ENCODE measurements around the gene CELSR1. TPM values are rescaled to one million over a fixed set of nuclear protein-coding genes. Genes with fewer than 3 reads are reported as not detected.

Gene CELSR1
- total and polyA plus RNA-seq, 7 donors, result 0.09 to 0.39 (median 0.18) TPM

DNA sequence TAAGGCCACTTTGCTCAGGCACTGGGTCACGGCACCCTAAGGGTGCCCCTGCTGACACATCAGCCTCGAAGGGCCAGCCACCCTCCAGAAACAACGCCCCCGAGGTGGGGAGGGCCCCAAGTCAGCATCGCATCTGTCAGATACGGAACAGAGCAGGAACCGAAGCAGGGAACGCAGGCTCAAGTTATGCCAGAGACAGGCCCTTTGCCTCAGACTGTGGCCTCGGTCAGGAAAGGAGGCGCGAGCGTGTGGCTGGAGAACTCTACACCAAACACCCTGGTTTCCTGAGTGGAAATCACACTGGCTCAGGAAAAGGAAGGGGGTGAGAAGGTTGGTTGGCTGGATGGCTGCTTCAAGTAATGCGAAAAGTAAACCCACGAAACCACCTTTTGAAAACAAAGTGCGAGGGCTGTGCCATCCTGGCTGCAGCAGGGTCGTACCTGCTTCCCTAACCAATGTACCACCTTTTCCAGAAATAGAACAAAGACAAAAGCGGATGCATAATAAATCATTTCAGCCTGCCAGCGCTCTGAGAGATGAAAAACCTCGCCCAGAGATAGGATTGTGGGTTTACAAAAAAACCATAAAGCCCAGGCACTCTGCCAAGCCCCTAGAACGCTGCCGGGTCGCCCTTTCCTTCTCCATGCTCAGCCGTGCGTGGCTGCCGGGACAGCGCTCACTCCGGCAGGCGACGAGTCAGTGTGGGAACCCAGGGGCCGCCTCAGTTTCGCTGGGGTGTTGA, 163.3 kb downstream of the CELSR1 start:
- Histone ChIP-seq H3K4me3 (no peak overlapping the region), H3K27me3 (ENCODE audit: insufficient read depth in 3 of 3, low read length in 2 of 3) (no peaks in the 10 kb centered on the region), H3K27ac (no peak overlapping the region), H3K4me1 (no peaks in the 10 kb centered on the region), H3K9me3 (no peaks in the 10 kb centered on the region), H3K36me3 (ENCODE audit: insufficient read depth in 1 of 2, low read depth in 1 of 2) (no peaks in the 10 kb centered on the region)
- DNase-seq, result no peak
- no peak for ATAC-seq
- TF ChIP-seq, protein P1, sequence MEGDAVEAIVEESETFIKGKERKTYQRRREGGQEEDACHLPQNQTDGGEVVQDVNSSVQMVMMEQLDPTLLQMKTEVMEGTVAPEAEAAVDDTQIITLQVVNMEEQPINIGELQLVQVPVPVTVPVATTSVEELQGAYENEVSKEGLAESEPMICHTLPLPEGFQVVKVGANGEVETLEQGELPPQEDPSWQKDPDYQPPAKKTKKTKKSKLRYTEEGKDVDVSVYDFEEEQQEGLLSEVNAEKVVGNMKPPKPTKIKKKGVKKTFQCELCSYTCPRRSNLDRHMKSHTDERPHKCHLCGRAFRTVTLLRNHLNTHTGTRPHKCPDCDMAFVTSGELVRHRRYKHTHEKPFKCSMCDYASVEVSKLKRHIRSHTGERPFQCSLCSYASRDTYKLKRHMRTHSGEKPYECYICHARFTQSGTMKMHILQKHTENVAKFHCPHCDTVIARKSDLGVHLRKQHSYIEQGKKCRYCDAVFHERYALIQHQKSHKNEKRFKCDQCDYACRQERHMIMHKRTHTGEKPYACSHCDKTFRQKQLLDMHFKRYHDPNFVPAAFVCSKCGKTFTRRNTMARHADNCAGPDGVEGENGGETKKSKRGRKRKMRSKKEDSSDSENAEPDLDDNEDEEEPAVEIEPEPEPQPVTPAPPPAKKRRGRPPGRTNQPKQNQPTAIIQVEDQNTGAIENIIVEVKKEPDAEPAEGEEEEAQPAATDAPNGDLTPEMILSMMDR (IDR thresholded peaks at IDR 0.05), result no peak
- WGBS, 3 donors, result 60 to 67% (median 62%) methylated on average over 31 of the region's 31 CpGs
- intact Hi-C loops (cut with DNase I), result no loop called here

DNA sequence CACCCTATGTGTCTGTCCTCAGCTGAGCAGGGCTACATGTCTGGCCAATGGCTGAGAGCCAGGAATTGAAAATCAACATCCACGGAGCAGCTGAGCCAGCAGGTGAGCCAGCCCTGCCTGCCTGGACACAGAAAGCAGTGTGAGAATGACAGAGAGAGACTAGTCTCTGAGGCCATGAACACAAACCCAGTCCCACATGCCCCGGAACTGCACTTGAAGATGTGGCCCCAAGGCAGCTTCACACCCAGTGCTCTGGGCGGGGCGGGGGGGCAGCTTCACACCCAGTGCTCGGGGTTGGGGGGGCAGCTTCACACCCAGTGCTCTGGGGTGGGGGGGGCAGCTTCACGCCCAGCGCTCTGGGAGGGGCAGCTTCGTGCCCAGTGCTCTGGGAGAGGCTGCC, 164.3 kb downstream of the CELSR1 start:
- intact Hi-C loops (cut with DNase I), result no loop called here
- WGBS, 3 donors, result 22 to 66% (median 49%) methylated on average over 3 to 8 of the region's 8 CpGs
- no peak for DNase-seq

DNA sequence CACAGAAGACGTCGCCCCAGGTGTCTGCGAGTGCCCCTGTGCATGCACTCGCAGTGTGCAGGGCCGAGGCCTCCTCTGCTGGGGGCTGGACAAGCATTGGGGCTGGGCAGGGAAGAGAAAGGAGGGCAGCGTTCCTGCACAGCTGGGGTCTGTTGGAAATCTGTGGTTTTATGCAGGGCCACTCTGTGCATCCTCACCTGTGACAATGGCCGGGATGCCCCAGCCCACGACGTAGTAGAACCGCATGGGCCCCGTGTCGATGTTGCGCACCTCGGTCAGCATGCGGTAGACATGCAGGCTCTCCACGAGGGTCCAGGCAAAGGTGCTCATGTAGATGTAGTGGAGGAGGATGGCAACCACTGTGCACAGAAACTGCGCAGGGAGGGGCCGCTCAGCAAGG, 164.7 kb downstream of the CELSR1 start:
- TF ChIP-seq, protein P1 (IDR thresholded peaks at IDR 0.05), result no peak

More for the DNA sequence above, 164.3 kb downstream of the CELSR1 start:
- no peaks in the 10 kb centered on the region for H3K27me3 ChIP-seq (ENCODE audit: insufficient read depth in 3 of 3, low read length in 2 of 3)
- ATAC-seq, result no peak
- H3K36me3 ChIP-seq (ENCODE audit: insufficient read depth in 1 of 2, low read depth in 1 of 2), result no peaks in the 10 kb centered on the region
- TF ChIP-seq, protein P1 (IDR thresholded peaks at IDR 0.05), result no peak
- no peak overlapping the region for H3K27ac ChIP-seq
- H3K9me3 ChIP-seq, result no peaks in the 10 kb centered on the region
- no peaks in the 10 kb centered on the region for H3K4me1 ChIP-seq
- H3K4me3 ChIP-seq, result no peak overlapping the region

DNA sequence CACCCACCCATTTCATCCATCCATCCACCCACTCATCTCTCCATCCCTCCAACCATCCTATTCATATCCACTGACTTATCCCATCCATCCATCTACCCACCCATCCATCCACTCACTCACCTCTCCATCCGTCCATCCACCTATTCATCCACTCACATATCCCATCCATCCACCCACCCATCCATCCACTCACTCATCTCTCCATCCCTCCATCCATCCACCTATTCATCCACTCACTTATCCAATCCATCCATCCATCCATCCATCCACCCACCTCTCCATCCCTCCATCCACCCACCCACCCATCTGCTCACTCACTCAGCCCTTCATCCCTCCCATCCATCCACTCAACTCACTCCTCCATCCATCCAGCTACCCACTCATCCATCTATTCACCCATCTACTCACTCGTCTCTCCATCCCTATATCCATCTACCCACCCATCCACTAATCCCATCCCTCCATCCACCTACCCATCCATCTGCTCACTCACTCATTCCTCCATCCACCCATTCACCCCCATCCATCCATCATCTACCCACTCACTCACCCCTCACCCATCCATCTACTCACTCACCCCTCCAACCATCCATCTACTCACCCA, 165.7 kb downstream of the CELSR1 start:
- TF ChIP-seq, protein P1 (IDR thresholded peaks at IDR 0.05), result no peak
- DNase-seq (no peak), ATAC-seq (no peak)
- Histone ChIP-seq H3K27ac (no peak overlapping the region), H3K4me3 (no peak overlapping the region), H3K9me3 (no peaks in the 10 kb centered on the region), H3K4me1 (no peaks in the 10 kb centered on the region), H3K27me3 (ENCODE audit: insufficient read depth in 3 of 3, low read length in 2 of 3) (no peaks in the 10 kb centered on the region), H3K36me3 (ENCODE audit: insufficient read depth in 1 of 2, low read depth in 1 of 2) (no peaks in the 10 kb centered on the region)
- intact Hi-C loops (cut with DNase I), result no loop called here
- WGBS, 3 donors, result 76 to 83% (median 78%) methylated on average over 2 of the region's 2 CpGs

More for the DNA sequence above, 164.7 kb downstream of the CELSR1 start:
- H3K4me3 ChIP-seq, result no peak overlapping the region
- no peaks in the 10 kb centered on the region for H3K4me1 ChIP-seq
- no peaks in the 10 kb centered on the region for H3K27me3 ChIP-seq (ENCODE audit: insufficient read depth in 3 of 3, low read length in 2 of 3)
- DNase-seq (no peak), ATAC-seq (no peak)
- H3K27ac ChIP-seq, result no peak overlapping the region
- H3K36me3 ChIP-seq (ENCODE audit: insufficient read depth in 1 of 2, low read depth in 1 of 2), result no peaks in the 10 kb centered on the region
- intact Hi-C loops (cut with DNase I), result no loop called here
- 88 to 92% (median 91%) methylated on average over 18 of the region's 18 CpGs for WGBS, 3 donors
- H3K9me3 ChIP-seq, result no peaks in the 10 kb centered on the region
